Prostate gland (tissue), 2 donors: ENCODE measurements around the gene MAPK14.

ENCODE experiments used
- CTCF ChIP-seq, 4 experiments: fragments of 200-600 bp in 2 of 4; fragments of 450-650 bp in 2 of 4; sonication (generic) in 2 of 4; IDR thresholded peaks; 1 replicate in 3 of 4; 2 replicates in 1 of 4; pipeline ENCODE4 v1.5.1; 2016 to 2019; ENCODE audit warnings: antibody characterized with exemption in 4 of 4, mild to moderate bottlenecking in 2 of 4, moderate library complexity in 2 of 4
- POLR2A ChIP-seq: fragments of 450-650 bp; IDR thresholded peaks from one replicate; pipeline ENCODE4 v1.6.1; 2016; ENCODE audit warnings: antibody characterized with exemption, mild to moderate bottlenecking
- POLR2AphosphoS5 ChIP-seq: sonication (generic); formaldehyde crosslinking; IDR thresholded peaks from one replicate; pipeline ENCODE4 v1.6.1; 2017; ENCODE audit warnings: antibody characterized with exemption

- TF ChIP-seq CTCF (IDR thresholded peaks at IDR 0.05) (no peak), POLR2AphosphoS5 (no peak), POLR2A (no peak)
Measured at GRCh38 chr6:36116066-36116864, 88.7 kb downstream of the MAPK14 start.
